K562 (cell line): ENCODE results near the gene FOXN1. TPM values are rescaled to one million over a fixed set of nuclear protein-coding genes. Genes with fewer than 3 reads are reported as not detected.

Source experiments
- ATAC-seq: fragments of 200-7000 bp; cut with Tn5 transposase; 3 replicates; pipeline ENCODE4 v1.9.1; 2020; ENCODE audit warnings: moderate library complexity
- BruUV-seq: library from RNA; stranded (reverse); fragments of 400-500 nt; replicated peaks from 2 replicates; lab custom pipeline; 2021; lab: Mats Ljungman, UMichigan
- CTCF ChIA-PET: fragments of 300-600 bp; formaldehyde crosslinking; extraction: SDS; loops from one replicate; lab custom pipeline; 2021; ENCODE audit warnings: low intra/inter-chr PET ratio; lab: Yijun Ruan, JAX
- POLR2A ChIA-PET: fragments of 300-600, 350-650 bp; sonication (Branson Sonifier 250); formaldehyde crosslinking; extraction: SDS; loops from one replicate; lab custom pipeline; 2021; ENCODE audit warnings: antibody characterized with exemption, inconsistent platforms; lab: Yijun Ruan, JAX
- DNase-seq, 4 experiments: peaks; one replicate each; pipeline versions ENCODE4 v3.0.0 to v3.0.0-alpha.2; 2011 to 2018; ENCODE audit warnings: low spot score in 3 of 4, mixed read lengths in 3 of 4; ENCODE audit errors: extremely low read depth in 1 of 4
- FAIRE-seq: peaks from 2 replicates; lab custom pipeline; 2011; peaks lifted over from hg19 to GRCh38; lab: Jason Lieb, UNC
- H2AFZ ChIP-seq: 2 replicates; pipeline ENCODE4 v1.6.0; 2011; ENCODE audit warnings: low read depth, low read length, control low read depth, inconsistent platforms
- H3K27ac ChIP-seq: fragments of 200-600 bp; 3 replicates; pipeline ENCODE4 v1.8.0; 2011; ENCODE audit warnings: low read depth, mild to moderate bottlenecking, control low read depth, inconsistent platforms, low read length, moderate library complexity, mixed read lengths; ENCODE audit errors: extremely low read depth
- H3K27me3 ChIP-seq, 2 experiments: fragments of 300-600 bp in 1 of 2; 2 replicates in 1 of 2; 3 replicates in 1 of 2; pipeline versions ENCODE4 v1.6.0 to v1.8.0; 2011; ENCODE audit warnings: inconsistent platforms in 2 of 2, low read length in 2 of 2, mild to moderate bottlenecking in 1 of 2, mixed read lengths in 1 of 2, moderate library complexity in 1 of 2; ENCODE audit not compliant: control insufficient read depth in 2 of 2, insufficient read depth in 2 of 2
- H3K36me3 ChIP-seq: fragments of 300-600 bp; 3 replicates; pipeline ENCODE4 v1.8.0; 2011; ENCODE audit warnings: mild to moderate bottlenecking, low read length, inconsistent platforms; ENCODE audit not compliant: control insufficient read depth, insufficient read depth
- H3K4me1 ChIP-seq, 2 experiments: fragments of 200-600 bp in 1 of 2; replicated peaks in 1 of 2; 2 replicates in 1 of 2; 3 replicates in 1 of 2; pipeline versions ENCODE4 v1.5.1 to v1.8.0; 2011; ENCODE audit warnings: inconsistent platforms in 2 of 2, low read length in 2 of 2, mild to moderate bottlenecking in 1 of 2, mixed read lengths in 1 of 2, moderate library complexity in 1 of 2; ENCODE audit not compliant: control insufficient read depth in 2 of 2, insufficient read depth in 2 of 2
- H3K4me2 ChIP-seq: 2 replicates; pipeline ENCODE4 v1.6.1; 2011; ENCODE audit warnings: low read length, control low read depth, inconsistent platforms, mixed read lengths; ENCODE audit not compliant: insufficient read depth
- H3K4me3 ChIP-seq: fragments of 200-600 bp; sonication (generic), shearing (Covaris generic); 2 replicates; pipeline ENCODE4 v1.5.1; 2016; ENCODE audit warnings: control low read depth, inconsistent platforms
- H3K79me2 ChIP-seq: fragments of 200-600 bp; 3 replicates; pipeline ENCODE4 v1.8.0; 2011; ENCODE audit warnings: low read length, inconsistent platforms; ENCODE audit not compliant: control insufficient read depth, insufficient read depth
- H3K9ac ChIP-seq, 2 experiments: 2 replicates each; pipeline versions ENCODE4 v1.6.0 to v1.6.1; 2011; ENCODE audit warnings: low read depth in 2 of 2, low read length in 2 of 2, control low read depth in 1 of 2, inconsistent platforms in 1 of 2, mild to moderate bottlenecking in 1 of 2, mixed read lengths in 1 of 2; ENCODE audit not compliant: insufficient read depth in 1 of 2
- H3K9me1 ChIP-seq: one replicate; pipeline ENCODE4 v1.6.0; 2011; ENCODE audit warnings: inconsistent platforms, mild to moderate bottlenecking, low read length, moderate library complexity; ENCODE audit not compliant: control insufficient read depth, insufficient read depth
- H3K9me3 ChIP-seq: replicated peaks from 2 replicates; pipeline ENCODE4 v1.5.1; 2011; ENCODE audit warnings: low read depth, low read length, inconsistent platforms; ENCODE audit not compliant: control insufficient read depth, insufficient read depth
- H4K20me1 ChIP-seq: replicated peaks from 2 replicates; pipeline ENCODE4 v1.6.1; 2011; ENCODE audit warnings: low read length, inconsistent platforms, mixed read lengths; ENCODE audit not compliant: control insufficient read depth, insufficient read depth
- ARID1B ChIP-seq: fragments of 450-650 bp; IDR thresholded peaks from 2 replicates; pipeline ENCODE4 v1.6.1; 2016; ENCODE audit warnings: antibody characterized with exemption, mild to moderate bottlenecking, inconsistent platforms
- CSDE1 ChIP-seq, 2 experiments: fragments of 450-650 bp; IDR thresholded peaks; 2 replicates each; pipeline ENCODE4 v1.6.1; 2016; ENCODE audit warnings: mild to moderate bottlenecking in 1 of 2
- E2F1 ChIP-seq: sonication (generic); formaldehyde crosslinking; IDR thresholded peaks from 2 replicates; pipeline ENCODE4 v1.8.1; 2023; ENCODE audit warnings: mild to moderate bottlenecking, missing genetic modification reagents, moderate library complexity
- EP400 ChIP-seq: fragments of 450-650 bp; IDR thresholded peaks from 2 replicates; pipeline ENCODE4 v1.6.1; 2017; ENCODE audit warnings: antibody characterized with exemption, mild to moderate bottlenecking, moderate library complexity
- IFI16 ChIP-seq: fragments of 250-450 bp; sonication (Bioruptor Pico); IDR thresholded peaks from 2 replicates; pipeline ENCODE4 v2.1.2; 2022; ENCODE audit warnings: mild to moderate bottlenecking, inconsistent platforms
- POLR2B ChIP-seq: fragments of 450-650 bp; IDR thresholded peaks from 2 replicates; pipeline ENCODE4 v1.6.1; 2018; ENCODE audit warnings: low read depth; ENCODE audit not compliant: partially characterized antibody
- ZEB2 ChIP-seq: fragments of 450-650 bp; IDR thresholded peaks from 2 replicates; pipeline ENCODE4 v1.6.1; 2016
- ZNF668 ChIP-seq: fragments of 250-450 bp; sonication (Bioruptor Pico); IDR thresholded peaks from 2 replicates; pipeline ENCODE4 v1.8.0; 2022; ENCODE audit warnings: mild to moderate bottlenecking, inconsistent platforms
- WGBS: fragments of 100-300 bp; shearing (Covaris generic); methylation state at CpG from one replicate; pipeline ENCODE4 v1.1.6; 2016; ENCODE audit warnings: low coverage, mixed read lengths; ENCODE audit not compliant: insufficient coverage; ENCODE audit errors: missing lambda C conversion rate; 5-methylcytosine and 5-hydroxymethylcytosine counted together
- in situ Hi-C: fragments of 300-500 bp; cut with MboI; formaldehyde crosslinking; loops from 4 replicates; pipeline ENCODE4 v1.15.0; 2018; ENCODE audit warnings: inconsistent platforms, mixed read lengths
- intact Hi-C: fragments of 100-400 bp; cut with micrococcal nuclease; formaldehyde crosslinking; loops from 2 replicates; pipeline ENCODE4 v1.14.2; 2022
- polyA plus RNA-seq, 8 experiments: library from polyadenylated mRNA; depleted of rRNA in 4 of 8; stranded (reverse) in 5 of 8; unstranded in 3 of 8; fragments of >200 nt; fragmentation: Nextera tagmentation in 2 of 8; fragmentation: Illumina TruSeq in 1 of 8; extraction: Ambion mirVana in 2 of 8; extraction: Trizol in 1 of 8; gene quantifications; 2 replicates each; pipeline versions ENCODE4 v1.2.1 to v1.2.3, GENCODE V29; 2011 to 2014; ENCODE audit warnings: inconsistent platforms in 1 of 8, missing spikeins in 1 of 8
- total RNA-seq, 7 experiments: library from RNA; depleted of rRNA in 6 of 7; stranded (reverse); fragments of >200 nt in 6 of 7; fragmentation: Illumina TruSeq in 2 of 7; extraction: Trizol in 2 of 7; gene quantifications; 2 replicates each; pipeline versions ENCODE4 v1.2.1 to v1.2.3, GENCODE V29; 2011 to 2021; ENCODE audit warnings: low replicate concordance in 1 of 7
- TF ChIP-seq, protein P1 (sequence below): fragments of 250-450 bp; sonication (Bioruptor Pico); IDR thresholded peaks from 2 replicates; pipeline ENCODE4 v1.4.0; 2020

Gene FOXN1
- total and polyA plus RNA-seq, 9 of the 15 experiments (the other 6 are each of a cell fraction or from before 2014, with no cell fraction given), result not detected

- TSS peak; percentile 81 for BruUV-seq
- ChIA-PET POLR2A (interaction anchor here (0.6 to 16.7 kb wide), 19 partner anchors 8 to 1014 kb away, joined by 3 to 274 read pairs (median 4); partner anchors contain the start of genes FLOT2, RPL23A and SPAG5), CTCF (interaction anchor here (0.6 kb wide), 1 partner anchor 56 kb away, joined by 3 read pairs; no protein-coding TSS in a partner anchor)
- H3K4me1 ChIP-seq, result peaks cover 30 to 32% of the 10 kb centered on the region in 2 experiments
- H3K79me2 ChIP-seq, result peaks cover 23% of the 10 kb centered on the region
- intact Hi-C loops, result no loop called here
- no peaks in the 10 kb centered on the region for H3K27me3 ChIP-seq
- in situ Hi-C loops, result loop anchor here (5.0 kb wide), 1 partner anchor 360 kb away; no protein-coding TSS in a partner anchor
- H3K9ac ChIP-seq, result peak within 1 kb of the TSS; percentile 70 to 85
- H3K9me3 ChIP-seq, result no peaks in the 10 kb centered on the region
- H3K36me3 ChIP-seq, result peaks cover 74% of the 10 kb centered on the region
- H3K27ac ChIP-seq, result peak within 1 kb of the TSS; percentile 91
- peak within 1 kb of the TSS; percentile 44 for H3K4me3 ChIP-seq
- 0 out of 2 replicates have a peak, but pooled peaks cover 10% of the 10 kb centered on the region for H4K20me1 ChIP-seq
- ATAC-seq, result peak; percentile 97
- peak; percentile 96 for FAIRE-seq
- WGBS, result 2% methylated on average over 24 of the region's 26 CpGs
- peaks cover 18% of the 10 kb centered on the region for H3K9me1 ChIP-seq
- peak within 1 kb of the TSS; percentile 82 for H3K4me2 ChIP-seq
- H2AFZ ChIP-seq, result peak within 1 kb of the TSS; percentile 86
- peak; percentile 100 for DNase-seq
- peak; percentile 94 for TF ChIP-seq POLR2B
- TF ChIP-seq, protein P1, sequence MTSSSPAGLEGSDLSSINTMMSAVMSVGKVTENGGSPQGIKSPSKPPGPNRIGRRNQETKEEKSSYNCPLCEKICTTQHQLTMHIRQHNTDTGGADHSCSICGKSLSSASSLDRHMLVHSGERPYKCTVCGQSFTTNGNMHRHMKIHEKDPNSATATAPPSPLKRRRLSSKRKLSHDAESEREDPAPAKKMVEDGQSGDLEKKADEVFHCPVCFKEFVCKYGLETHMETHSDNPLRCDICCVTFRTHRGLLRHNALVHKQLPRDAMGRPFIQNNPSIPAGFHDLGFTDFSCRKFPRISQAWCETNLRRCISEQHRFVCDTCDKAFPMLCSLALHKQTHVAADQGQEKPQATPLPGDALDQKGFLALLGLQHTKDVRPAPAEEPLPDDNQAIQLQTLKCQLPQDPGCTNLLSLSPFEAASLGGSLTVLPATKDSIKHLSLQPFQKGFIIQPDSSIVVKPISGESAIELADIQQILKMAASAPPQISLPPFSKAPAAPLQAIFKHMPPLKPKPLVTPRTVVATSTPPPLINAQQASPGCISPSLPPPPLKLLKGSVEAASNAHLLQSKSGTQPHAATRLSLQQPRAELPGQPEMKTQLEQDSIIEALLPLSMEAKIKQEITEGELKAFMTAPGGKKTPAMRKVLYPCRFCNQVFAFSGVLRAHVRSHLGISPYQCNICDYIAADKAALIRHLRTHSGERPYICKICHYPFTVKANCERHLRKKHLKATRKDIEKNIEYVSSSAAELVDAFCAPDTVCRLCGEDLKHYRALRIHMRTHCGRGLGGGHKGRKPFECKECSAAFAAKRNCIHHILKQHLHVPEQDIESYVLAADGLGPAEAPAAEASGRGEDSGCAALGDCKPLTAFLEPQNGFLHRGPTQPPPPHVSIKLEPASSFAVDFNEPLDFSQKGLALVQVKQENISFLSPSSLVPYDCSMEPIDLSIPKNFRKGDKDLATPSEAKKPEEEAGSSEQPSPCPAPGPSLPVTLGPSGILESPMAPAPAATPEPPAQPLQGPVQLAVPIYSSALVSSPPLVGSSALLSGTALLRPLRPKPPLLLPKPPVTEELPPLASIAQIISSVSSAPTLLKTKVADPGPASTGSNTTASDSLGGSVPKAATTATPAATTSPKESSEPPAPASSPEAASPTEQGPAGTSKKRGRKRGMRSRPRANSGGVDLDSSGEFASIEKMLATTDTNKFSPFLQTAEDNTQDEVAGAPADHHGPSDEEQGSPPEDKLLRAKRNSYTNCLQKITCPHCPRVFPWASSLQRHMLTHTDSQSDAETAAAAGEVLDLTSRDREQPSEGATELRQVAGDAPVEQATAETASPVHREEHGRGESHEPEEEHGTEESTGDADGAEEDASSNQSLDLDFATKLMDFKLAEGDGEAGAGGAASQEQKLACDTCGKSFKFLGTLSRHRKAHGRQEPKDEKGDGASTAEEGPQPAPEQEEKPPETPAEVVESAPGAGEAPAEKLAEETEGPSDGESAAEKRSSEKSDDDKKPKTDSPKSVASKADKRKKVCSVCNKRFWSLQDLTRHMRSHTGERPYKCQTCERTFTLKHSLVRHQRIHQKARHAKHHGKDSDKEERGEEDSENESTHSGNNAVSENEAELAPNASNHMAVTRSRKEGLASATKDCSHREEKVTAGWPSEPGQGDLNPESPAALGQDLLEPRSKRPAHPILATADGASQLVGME, result peak; percentile 62; the same call in 1 of the 2 replicates
- TF ChIP-seq ZEB2, result no peak
- TF ChIP-seq IFI16, result 0 out of 2 replicates have a peak, but pooled peaks have one; percentile 35
- TF ChIP-seq ZNF668, result 0 out of 2 replicates have a peak, but pooled peaks have one; percentile 70
- TF ChIP-seq ARID1B, result peak; percentile 27; the same call in 1 of the 2 replicates
- peak; percentile 90 for TF ChIP-seq EP400
- TF ChIP-seq CSDE1 (IDR thresholded peaks at IDR 0.05), result no peak
- no peak for TF ChIP-seq E2F1 (CRISPR knock-in tag)
Measured at GRCh38 chr17:28576758-28577465, 70.8 kb downstream of the FOXN1 start, which contains the start of gene ALDOC. TSS of gene ALDOC (minus strand) at chr17:28576895. CDS start at chr17:28575532, 1,363 bp downstream.
